ENCODE data around the gene CHRM1.

GRCh38 chr11:62925745-62926679 is 4.8 kb upstream of the CHRM1 start:
- TF ChIP-seq CTCF (conservative IDR thresholded peaks at IDR 0.05; ENCODE audit: low read length) (no peak), EZH2phosphoT487 (IDR thresholded peaks at IDR 0.05; ENCODE audit: borderline replicate concordance, low read depth, low read length) (no peak)
